Nephron (organoid): ENCODE measurements around the gene FOXN3.

Source experiments
- H3K27ac Mint-ChIP-seq, 3 experiments: 2 replicates each; pipeline ENCODE4 v1.8.0; 2020; ENCODE audit warnings: mixed read lengths in 3 of 3, mild to moderate bottlenecking in 2 of 3, moderate library complexity in 1 of 3
- H3K27me3 Mint-ChIP-seq: 2 replicates; pipeline ENCODE4 v1.8.0; 2021; ENCODE audit warnings: low read depth, mild to moderate bottlenecking, moderate library complexity, mixed read lengths
- H3K36me3 Mint-ChIP-seq: 2 replicates; pipeline ENCODE4 v1.8.0; 2020; ENCODE audit warnings: low read depth, mixed read lengths
- H3K4me1 Mint-ChIP-seq: 2 replicates; pipeline ENCODE4 v1.8.0; 2020; ENCODE audit warnings: mixed read lengths
- H3K4me3 Mint-ChIP-seq, 3 experiments: 2 replicates each; pipeline ENCODE4 v1.8.0; 2020; ENCODE audit warnings: mild to moderate bottlenecking in 3 of 3, mixed read lengths in 3 of 3, moderate library complexity in 2 of 3
- H3K9me3 Mint-ChIP-seq: 2 replicates; pipeline ENCODE4 v1.8.0; 2020; ENCODE audit warnings: mixed read lengths
- TF ChIP-seq, protein P1 (sequence below), 3 experiments: fragments of 200-600 bp; sonication (generic); IDR thresholded peaks; one replicate each; pipeline ENCODE4 v1.5.0; 2021; ENCODE audit warnings: antibody characterized with exemption in 3 of 3; ENCODE audit not compliant: unreplicated experiment in 3 of 3

Gene FOXN3

DNA sequence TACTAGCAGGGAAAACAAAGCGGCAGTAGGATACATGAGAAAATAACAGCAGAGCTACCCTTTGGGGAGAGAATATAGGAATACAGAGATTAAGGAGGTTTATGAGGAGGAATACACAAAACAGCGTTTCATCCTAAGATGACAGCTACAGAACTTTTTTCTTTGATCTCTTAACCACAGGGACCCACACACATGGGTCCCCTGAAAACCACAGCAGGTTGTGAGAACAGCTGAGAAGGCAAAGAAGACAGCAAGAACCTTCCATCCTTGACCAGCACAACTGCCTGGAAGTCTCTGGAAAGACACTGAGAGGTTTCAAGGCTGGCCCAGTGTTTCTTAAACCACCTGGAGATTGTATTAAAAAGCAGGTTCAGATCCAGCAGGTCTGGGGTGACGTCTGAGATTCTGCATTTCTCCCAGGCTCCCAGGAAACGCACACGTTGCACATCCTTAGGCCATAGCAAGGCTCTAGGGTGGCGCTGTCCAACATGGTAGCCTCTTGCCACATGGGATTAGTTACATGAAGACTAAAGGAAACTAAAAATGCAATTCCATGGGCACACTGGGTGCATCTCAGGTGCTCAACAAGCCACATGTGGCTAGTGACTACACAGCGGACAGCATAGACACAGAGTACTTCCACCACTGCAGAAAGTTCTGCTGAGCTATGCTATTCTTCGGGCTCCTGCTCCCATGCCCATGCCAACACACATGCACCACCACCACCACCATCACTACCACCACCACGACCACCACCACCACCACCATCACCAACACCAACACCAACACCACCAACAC lies 92.3 kb downstream of the FOXN3 start:
- H3K36me3 Mint-ChIP-seq = peaks cover 24% of the 10 kb centered on the region
- TF ChIP-seq, protein P1, sequence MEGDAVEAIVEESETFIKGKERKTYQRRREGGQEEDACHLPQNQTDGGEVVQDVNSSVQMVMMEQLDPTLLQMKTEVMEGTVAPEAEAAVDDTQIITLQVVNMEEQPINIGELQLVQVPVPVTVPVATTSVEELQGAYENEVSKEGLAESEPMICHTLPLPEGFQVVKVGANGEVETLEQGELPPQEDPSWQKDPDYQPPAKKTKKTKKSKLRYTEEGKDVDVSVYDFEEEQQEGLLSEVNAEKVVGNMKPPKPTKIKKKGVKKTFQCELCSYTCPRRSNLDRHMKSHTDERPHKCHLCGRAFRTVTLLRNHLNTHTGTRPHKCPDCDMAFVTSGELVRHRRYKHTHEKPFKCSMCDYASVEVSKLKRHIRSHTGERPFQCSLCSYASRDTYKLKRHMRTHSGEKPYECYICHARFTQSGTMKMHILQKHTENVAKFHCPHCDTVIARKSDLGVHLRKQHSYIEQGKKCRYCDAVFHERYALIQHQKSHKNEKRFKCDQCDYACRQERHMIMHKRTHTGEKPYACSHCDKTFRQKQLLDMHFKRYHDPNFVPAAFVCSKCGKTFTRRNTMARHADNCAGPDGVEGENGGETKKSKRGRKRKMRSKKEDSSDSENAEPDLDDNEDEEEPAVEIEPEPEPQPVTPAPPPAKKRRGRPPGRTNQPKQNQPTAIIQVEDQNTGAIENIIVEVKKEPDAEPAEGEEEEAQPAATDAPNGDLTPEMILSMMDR (IDR thresholded peaks at IDR 0.05; ENCODE audit: unreplicated experiment in 3 of 3) = no peak
- H3K9me3 Mint-ChIP-seq = no peaks in the 10 kb centered on the region
- H3K4me1 Mint-ChIP-seq = peaks cover 16% of the 10 kb centered on the region
- no peak overlapping the region for H3K27ac Mint-ChIP-seq
- no peaks in the 10 kb centered on the region for H3K27me3 Mint-ChIP-seq
- H3K4me3 Mint-ChIP-seq = no peak overlapping the region

DNA sequence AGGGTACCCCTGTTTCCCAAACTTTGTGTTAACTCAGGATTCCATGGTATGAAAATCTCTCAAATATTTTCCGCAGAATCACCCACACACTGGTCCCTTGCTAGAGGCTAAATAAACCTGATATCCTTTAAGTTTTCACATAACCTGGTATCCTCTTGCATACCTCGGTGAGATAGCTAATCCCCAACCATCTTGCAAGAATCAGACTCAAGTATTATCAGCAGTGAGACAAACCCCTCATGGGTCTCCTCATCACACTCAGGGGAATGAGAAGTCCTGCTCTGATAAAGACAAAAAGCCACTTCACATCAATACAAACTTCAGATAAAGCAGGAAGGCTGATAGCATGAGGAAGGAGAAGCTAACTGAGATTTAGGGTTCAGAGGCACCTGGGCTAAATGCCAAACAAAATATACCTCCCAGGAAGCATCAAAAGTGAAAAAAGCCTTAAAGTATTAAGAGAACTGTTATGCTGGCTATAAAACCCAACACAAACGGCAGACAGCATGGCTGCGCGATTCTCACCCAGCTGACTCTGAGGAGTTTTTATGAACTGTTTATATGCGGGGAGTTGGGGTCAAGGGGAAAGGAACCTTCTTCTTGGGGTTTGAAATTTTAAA lies 96.5 kb downstream of the FOXN3 start:
- H3K4me1 Mint-ChIP-seq = peaks cover 24% of the 10 kb centered on the region

GRCh38 chr14:89319687-89320086 lies 97.3 kb downstream of the FOXN3 start:
- Mint-ChIP-seq H3K36me3 (peaks cover 30% of the 10 kb centered on the region), H3K4me1 (peaks cover 24% of the 10 kb centered on the region), H3K9me3 (peaks cover 6% of the 10 kb centered on the region), H3K27me3 (no peaks in the 10 kb centered on the region), H3K4me3 (no peak overlapping the region), H3K27ac (no peak overlapping the region)
- TF ChIP-seq, protein P1 (IDR thresholded peaks at IDR 0.05; ENCODE audit: unreplicated experiment in 3 of 3) = no peak

More for the DNA sequence above, 96.5 kb downstream of the FOXN3 start:
- no peaks in the 10 kb centered on the region for H3K27me3 Mint-ChIP-seq
- peak overlapping the region in 2 of 3 experiments; percentile 62 to 84 for H3K27ac Mint-ChIP-seq
- H3K9me3 Mint-ChIP-seq = peaks cover 6% of the 10 kb centered on the region
- no peak overlapping the region for H3K4me3 Mint-ChIP-seq
- peaks cover 34% of the 10 kb centered on the region for H3K36me3 Mint-ChIP-seq
- TF ChIP-seq, protein P1 (IDR thresholded peaks at IDR 0.05; ENCODE audit: unreplicated experiment in 3 of 3) = no peak

DNA sequence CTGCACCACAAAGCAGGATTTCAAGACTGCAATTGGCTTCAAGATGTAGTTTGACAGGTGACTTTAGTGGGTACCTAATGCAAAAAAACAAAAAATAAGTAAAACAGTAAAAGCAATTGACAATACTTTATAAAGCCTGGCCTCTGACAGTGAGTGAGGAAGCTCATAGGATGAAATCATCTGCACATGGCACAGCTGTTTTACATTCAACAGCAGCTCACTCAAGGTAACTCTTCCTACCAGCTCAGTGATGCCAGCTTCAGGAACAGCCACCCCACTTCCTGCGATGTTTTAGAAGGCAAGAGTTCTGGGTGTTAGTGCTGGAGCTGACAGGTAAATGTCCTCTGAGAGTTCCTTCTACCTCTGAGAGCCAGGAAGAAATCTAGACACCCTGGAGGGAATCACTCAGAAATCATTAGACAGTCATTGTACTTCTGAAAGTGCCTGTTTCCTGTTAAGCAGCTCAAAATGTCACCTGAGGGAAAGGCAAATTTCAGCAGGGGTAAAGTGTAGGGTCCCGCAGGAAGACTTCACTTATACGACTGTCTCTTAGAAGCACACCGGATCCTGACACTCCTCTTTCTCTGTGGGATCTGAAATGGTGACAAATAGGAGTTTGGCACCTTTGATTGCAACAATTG lies 99.9 kb downstream of the FOXN3 start:
- Mint-ChIP-seq H3K9me3 (peaks cover 9% of the 10 kb centered on the region), H3K27ac (no peak overlapping the region), H3K36me3 (peaks cover 28% of the 10 kb centered on the region), H3K4me1 (peaks cover 19% of the 10 kb centered on the region), H3K4me3 (no peak overlapping the region), H3K27me3 (no peaks in the 10 kb centered on the region)
- TF ChIP-seq, protein P1 (IDR thresholded peaks at IDR 0.05; ENCODE audit: unreplicated experiment in 3 of 3) = no peak

DNA sequence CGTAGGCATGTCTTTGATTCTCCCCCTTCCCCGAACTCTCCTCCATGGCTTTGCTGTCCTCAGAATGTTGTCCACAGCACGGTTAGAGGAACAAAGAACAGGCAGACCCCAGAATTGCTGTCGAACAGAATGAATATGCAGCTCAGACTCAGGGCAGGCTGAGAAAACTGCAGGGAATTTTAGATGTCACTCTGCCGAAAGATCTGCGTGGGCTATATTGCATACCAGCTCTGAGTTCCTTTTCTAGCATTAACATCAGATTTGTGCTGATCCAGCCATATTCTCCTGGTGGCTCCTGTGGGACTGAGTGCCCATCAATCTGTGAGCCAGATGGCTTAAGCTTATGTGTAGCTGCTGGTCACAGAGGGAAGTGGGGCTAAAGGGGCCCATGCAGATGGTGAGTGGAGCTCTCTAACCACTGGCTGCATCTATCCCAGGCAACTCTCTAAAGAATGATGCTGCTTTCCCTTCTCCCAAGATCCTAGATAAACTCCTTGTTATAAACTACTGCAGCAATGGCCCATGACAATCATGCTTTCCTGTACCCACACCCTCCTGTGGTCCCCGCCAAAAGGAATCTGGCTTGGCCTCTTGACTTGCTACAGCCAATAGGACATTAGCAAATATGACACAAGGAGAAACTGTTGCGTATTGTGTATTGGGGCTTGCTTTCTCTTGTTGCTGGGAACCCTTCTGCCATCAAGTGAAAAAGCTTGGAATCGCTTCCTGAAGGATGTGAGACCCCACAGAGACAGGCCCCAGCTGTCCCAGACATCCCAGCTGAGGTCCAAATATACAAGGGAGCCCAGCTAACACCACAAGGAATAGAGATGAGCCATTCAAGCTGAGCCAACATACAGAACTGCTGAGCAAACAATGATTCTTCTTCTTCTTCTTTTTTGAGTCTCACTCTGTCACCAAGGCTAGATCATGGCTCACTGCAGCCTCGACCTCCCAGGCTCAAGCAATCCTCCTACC lies 101.3 kb downstream of the FOXN3 start:
- Mint-ChIP-seq H3K36me3 (peaks cover 24% of the 10 kb centered on the region), H3K27me3 (no peaks in the 10 kb centered on the region), H3K9me3 (peaks cover 9% of the 10 kb centered on the region), H3K4me1 (peaks cover 13% of the 10 kb centered on the region), H3K27ac (peak overlapping the region; percentile 44 to 86 (median 55)), H3K4me3 (no peak overlapping the region)
- TF ChIP-seq, protein P1 (IDR thresholded peaks at IDR 0.05; ENCODE audit: unreplicated experiment in 3 of 3) = peak in 1 of 3 experiments; percentile 11
